Measurements from ENCODE around the gene OSBPL3.
A peak's percentile ranks its signal among the peaks of the same experiment; 100 is the strongest.

Gene OSBPL3

GRCh38 chr7:24877790-24878311 is 102.1 kb downstream of the OSBPL3 start:
- peak overlapping the region; percentile 76 for H3K4me2 ChIP-seq (ENCODE audit: low read depth, low read length)
- H3K4me3 ChIP-seq (ENCODE audit: low read length): peak overlapping the region; percentile 38; the same call in 1 of the 2 replicates
- peak overlapping the region; percentile 88 for H3K27ac ChIP-seq (ENCODE audit: low read length)

GRCh38 chr7:24874791-24875190 is 105.2 kb downstream of the OSBPL3 start:
- Histone ChIP-seq H4K20me1 (ENCODE audit: insufficient read depth, low read length) (no peaks in the 10 kb centered on the region), H3K4me2 (ENCODE audit: low read depth, low read length) (no peak overlapping the region), H3K9me3 (replicated peaks; ENCODE audit: insufficient read depth, low read length) (no peaks in the 10 kb centered on the region), H3K27me3 (replicated peaks; ENCODE audit: insufficient read depth, low read length) (no peaks in the 10 kb centered on the region), H3K4me1 (ENCODE audit: low read length) (peaks cover 42% of the 10 kb centered on the region), H2AFZ (ENCODE audit: low read length) (no peak overlapping the region), H3K9me2 (replicated peaks; ENCODE audit: insufficient read depth, low read length) (no peaks in the 10 kb centered on the region), H3K36me3 (replicated peaks; ENCODE audit: insufficient read depth, low read length) (no peaks in the 10 kb centered on the region), H3K9ac (ENCODE audit: low read length) (no peak overlapping the region), H3K4me3 (ENCODE audit: low read length) (no peak overlapping the region), H3F3A (ENCODE audit: insufficient read depth, low read length) (peaks cover 16% of the 10 kb centered on the region), H3K79me2 (ENCODE audit: low read length) (peaks cover 8% of the 10 kb centered on the region; the same call in 1 of the 2 replicates), H3K27ac (ENCODE audit: low read length) (no peak overlapping the region)
- TF ChIP-seq CTCF (IDR thresholded peaks at IDR 0.05; ENCODE audit: low read length) (no peak), EZH2phosphoT487 (IDR thresholded peaks at IDR 0.05; ENCODE audit: low read length) (no peak), EZH2 (optimal IDR thresholded peaks at IDR 0.05; ENCODE audit: low read depth, low read length) (no peak)
- DNase-seq: no peak

More at GRCh38 chr7:24877790-24878311, 102.1 kb downstream of the OSBPL3 start:
- Histone ChIP-seq H3K9me3 (replicated peaks; ENCODE audit: insufficient read depth, low read length) (no peaks in the 10 kb centered on the region), H3F3A (ENCODE audit: insufficient read depth, low read length) (peaks cover 16% of the 10 kb centered on the region), H3K27me3 (replicated peaks; ENCODE audit: insufficient read depth, low read length) (no peaks in the 10 kb centered on the region), H3K36me3 (replicated peaks; ENCODE audit: insufficient read depth, low read length) (no peaks in the 10 kb centered on the region), H3K79me2 (ENCODE audit: low read length) (peaks cover 8% of the 10 kb centered on the region; the same call in 1 of the 2 replicates), H3K9me2 (replicated peaks; ENCODE audit: insufficient read depth, low read length) (no peaks in the 10 kb centered on the region), H3K4me1 (ENCODE audit: low read length) (peaks cover 29% of the 10 kb centered on the region), H2AFZ (ENCODE audit: low read length) (no peak overlapping the region), H4K20me1 (ENCODE audit: insufficient read depth, low read length) (no peaks in the 10 kb centered on the region), H3K9ac (ENCODE audit: low read length) (peak overlapping the region; percentile 49)
- peak; percentile 94 for DNase-seq
- TF ChIP-seq EZH2phosphoT487 (IDR thresholded peaks at IDR 0.05; ENCODE audit: low read length) (no peak), EZH2 (optimal IDR thresholded peaks at IDR 0.05; ENCODE audit: low read depth, low read length) (no peak), CTCF (IDR thresholded peaks at IDR 0.05; ENCODE audit: low read length) (no peak)

- DNase-seq: no peak
- H3F3A ChIP-seq (ENCODE audit: insufficient read depth, low read length): peaks cover 16% of the 10 kb centered on the region
- no peak overlapping the region for H3K27ac ChIP-seq (ENCODE audit: low read length)
- no peak overlapping the region for H3K4me2 ChIP-seq (ENCODE audit: low read depth, low read length)
- no peaks in the 10 kb centered on the region for H3K9me3 ChIP-seq (replicated peaks; ENCODE audit: insufficient read depth, low read length)
- peaks cover 8% of the 10 kb centered on the region; the same call in 1 of the 2 replicates for H3K79me2 ChIP-seq (ENCODE audit: low read length)
- H3K36me3 ChIP-seq (replicated peaks; ENCODE audit: insufficient read depth, low read length): no peaks in the 10 kb centered on the region
- H3K27me3 ChIP-seq (replicated peaks; ENCODE audit: insufficient read depth, low read length): no peaks in the 10 kb centered on the region
- no peak for TF ChIP-seq EZH2 (optimal IDR thresholded peaks at IDR 0.05; ENCODE audit: low read depth, low read length)
- no peak for TF ChIP-seq EZH2phosphoT487 (IDR thresholded peaks at IDR 0.05; ENCODE audit: low read length)
- no peak for TF ChIP-seq CTCF (IDR thresholded peaks at IDR 0.05; ENCODE audit: low read length)
- H3K4me3 ChIP-seq (ENCODE audit: low read length): no peak overlapping the region
- no peaks in the 10 kb centered on the region for H3K9me2 ChIP-seq (replicated peaks; ENCODE audit: insufficient read depth, low read length)
- H3K4me1 ChIP-seq (ENCODE audit: low read length): peaks cover 35% of the 10 kb centered on the region
- no peaks in the 10 kb centered on the region for H4K20me1 ChIP-seq (ENCODE audit: insufficient read depth, low read length)
- H2AFZ ChIP-seq (ENCODE audit: low read length): no peak overlapping the region
- no peak overlapping the region for H3K9ac ChIP-seq (ENCODE audit: low read length)
Measured at GRCh38 chr7:24873944-24874343, 106.0 kb downstream of the OSBPL3 start.

All from MM.1S (cell line).